H9 (cell line): ENCODE data around the gene TRANK1. TPM values are rescaled to one million over a fixed set of nuclear protein-coding genes. Genes with fewer than 3 reads are reported as not detected.

Source experiments
- DNase-seq: peaks from one replicate; pipeline ENCODE4 v3.0.0-alpha.2; 2017
- H2AFZ ChIP-seq: one replicate; pipeline ENCODE4 v1.6.1; 2013; ENCODE audit warnings: mild to moderate bottlenecking, low read length, control low read depth, moderate library complexity
- H2AK5ac ChIP-seq: 2 replicates; pipeline ENCODE4 v1.6.1; 2013; ENCODE audit warnings: low read length, control low read depth, mixed read lengths; ENCODE audit not compliant: insufficient read length
- H2BK120ac ChIP-seq: one replicate; pipeline ENCODE4 v1.6.1; 2013; ENCODE audit warnings: low read depth, mild to moderate bottlenecking, low read length, control low read depth, inconsistent platforms; ENCODE audit not compliant: poor library complexity, severe bottlenecking
- H2BK12ac ChIP-seq: 2 replicates; pipeline ENCODE4 v1.6.1; 2013; ENCODE audit warnings: low read length, control low read depth, mixed read lengths, low read depth; ENCODE audit not compliant: insufficient read length
- H2BK15ac ChIP-seq: 2 replicates; pipeline ENCODE4 v1.6.1; 2013; ENCODE audit warnings: low read depth, low read length, control low read depth
- H2BK20ac ChIP-seq: one replicate; pipeline ENCODE4 v1.6.1; 2013; ENCODE audit warnings: low read depth, mild to moderate bottlenecking, low read length, control low read depth, inconsistent platforms; ENCODE audit not compliant: poor library complexity, severe bottlenecking
- H2BK5ac ChIP-seq: 2 replicates; pipeline ENCODE4 v1.6.1; 2013; ENCODE audit warnings: low read length, control low read depth, mixed read lengths; ENCODE audit not compliant: insufficient read length
- H3K14ac ChIP-seq: 2 replicates; pipeline ENCODE4 v1.6.1; 2013; ENCODE audit warnings: low read length, control low read depth; ENCODE audit not compliant: insufficient read depth
- H3K18ac ChIP-seq: 2 replicates; pipeline ENCODE4 v1.6.1; 2013; ENCODE audit warnings: low read depth, mild to moderate bottlenecking, mixed read lengths, low read length, control low read depth; ENCODE audit not compliant: insufficient read length
- H3K23ac ChIP-seq: 2 replicates; pipeline ENCODE4 v1.6.1; 2013; ENCODE audit warnings: low read length, control low read depth, mixed read lengths, low read depth; ENCODE audit not compliant: insufficient read length
- H3K23me2 ChIP-seq: 2 replicates; pipeline ENCODE4 v1.6.1; 2013; ENCODE audit warnings: low read depth, mild to moderate bottlenecking, mixed read lengths, low read length, control low read depth; ENCODE audit not compliant: insufficient read length, poor library complexity, severe bottlenecking
- H3K27ac ChIP-seq: 2 replicates; pipeline ENCODE4 v1.5.1; 2013; ENCODE audit warnings: low read length, control low read depth, mixed read lengths, low read depth; ENCODE audit not compliant: insufficient read length
- H3K27me3 ChIP-seq: 2 replicates; pipeline ENCODE4 v1.6.1; 2013; ENCODE audit warnings: low read length, control low read depth, inconsistent platforms; ENCODE audit not compliant: insufficient read depth
- H3K4ac ChIP-seq: 2 replicates; pipeline ENCODE4 v1.6.1; 2013; ENCODE audit warnings: low read depth, mild to moderate bottlenecking, control low read depth, inconsistent platforms, low read length, moderate library complexity
- H3K4me1 ChIP-seq: 2 replicates; pipeline ENCODE4 v1.6.1; 2013; ENCODE audit warnings: low read length, control low read depth, inconsistent platforms; ENCODE audit not compliant: insufficient read depth
- H3K4me2 ChIP-seq: 2 replicates; pipeline ENCODE4 v1.6.1; 2013; ENCODE audit warnings: low read length, control low read depth, mixed read lengths; ENCODE audit not compliant: insufficient read length, insufficient read depth
- H3K56ac ChIP-seq: 2 replicates; pipeline ENCODE4 v1.6.1; 2013; ENCODE audit warnings: low read depth, mild to moderate bottlenecking, mixed read lengths, low read length, control low read depth; ENCODE audit not compliant: insufficient read length
- H3K79me1 ChIP-seq: 2 replicates; pipeline ENCODE4 v1.6.1; 2013; ENCODE audit warnings: low read depth, mild to moderate bottlenecking, moderate library complexity, low read length, control low read depth, inconsistent platforms; ENCODE audit not compliant: insufficient read depth, poor library complexity, severe bottlenecking
- H3K79me2 ChIP-seq: 2 replicates; pipeline ENCODE4 v1.6.1; 2013; ENCODE audit warnings: low read length, control low read depth, inconsistent platforms; ENCODE audit not compliant: insufficient read depth
- H3K9ac ChIP-seq: 2 replicates; pipeline ENCODE4 v1.6.1; 2013; ENCODE audit warnings: low read length, control low read depth, mixed read lengths; ENCODE audit not compliant: insufficient read length; ENCODE audit errors: extremely low read depth
- H3K9me3 ChIP-seq: one replicate; pipeline ENCODE4 v1.6.1; 2013; ENCODE audit warnings: low read depth, low read length, inconsistent platforms; ENCODE audit not compliant: control insufficient read depth
- H3T11ph ChIP-seq: one replicate; pipeline ENCODE4 v1.6.1; 2013; ENCODE audit warnings: mild to moderate bottlenecking, low read length, control low read depth, inconsistent platforms
- H4K20me1 ChIP-seq: one replicate; pipeline ENCODE4 v1.6.1; 2013; ENCODE audit not compliant: control insufficient read depth, insufficient read length, insufficient read depth
- H4K5ac ChIP-seq: 2 replicates; pipeline ENCODE4 v1.6.1; 2013; ENCODE audit warnings: low read depth, mild to moderate bottlenecking, mixed read lengths, low read length, control low read depth; ENCODE audit not compliant: insufficient read length
- H4K8ac ChIP-seq: replicated peaks from 2 replicates; pipeline ENCODE4 v1.6.1; 2013; ENCODE audit warnings: low read length, control low read depth, mixed read lengths, low read depth; ENCODE audit not compliant: insufficient read length
- H4K91ac ChIP-seq: 2 replicates; pipeline ENCODE4 v1.6.1; 2013; ENCODE audit warnings: low read depth, mild to moderate bottlenecking, moderate library complexity, mixed read lengths, low read length, control low read depth; ENCODE audit not compliant: insufficient read length
- H3K27ac Mint-ChIP-seq, 3 experiments: 2 replicates in 2 of 3; 3 replicates in 1 of 3; pipeline ENCODE4 v1.8.0; 2020 to 2021; ENCODE audit warnings: mixed read lengths in 3 of 3, mild to moderate bottlenecking in 1 of 3, moderate library complexity in 1 of 3
- H3K27me3 Mint-ChIP-seq: 2 replicates; pipeline ENCODE4 v1.8.0; 2021; ENCODE audit warnings: low read depth, mild to moderate bottlenecking, moderate library complexity, mixed read lengths
- H3K36me3 Mint-ChIP-seq, 3 experiments: 2 replicates in 2 of 3; 3 replicates in 1 of 3; pipeline ENCODE4 v1.8.0; 2020 to 2021; ENCODE audit warnings: low read depth in 3 of 3, mixed read lengths in 3 of 3; ENCODE audit not compliant: insufficient read depth in 1 of 3
- H3K4me1 Mint-ChIP-seq, 2 experiments: 2 replicates each; pipeline ENCODE4 v1.8.0; 2020; ENCODE audit warnings: mixed read lengths in 2 of 2
- H3K4me3 Mint-ChIP-seq, 2 experiments: 2 replicates in 1 of 2; 3 replicates in 1 of 2; pipeline ENCODE4 v1.8.0; 2020 to 2021; ENCODE audit warnings: mild to moderate bottlenecking in 2 of 2, mixed read lengths in 2 of 2, moderate library complexity in 1 of 2
- H3K9me3 Mint-ChIP-seq, 2 experiments: 2 replicates in 1 of 2; 3 replicates in 1 of 2; pipeline ENCODE4 v1.8.0; 2020; ENCODE audit warnings: mild to moderate bottlenecking in 2 of 2, mixed read lengths in 2 of 2, moderate library complexity in 1 of 2
- WGBS: extraction: QIAGEN DNeasy Blood & Tissue Kit; methylation state at CpG from one replicate; pipeline ENCODE4 v1.1.7; 2013; ENCODE audit warnings: missing lambda C conversion rate, low lambda C conversion rate, mixed read lengths; ENCODE audit not compliant: insufficient read length; ENCODE audit errors: extremely low coverage; 5-methylcytosine and 5-hydroxymethylcytosine counted together
- total RNA-seq: library from RNA; stranded (reverse); gene quantifications from 2 replicates; pipeline ENCODE4 v1.2.1, GENCODE V29; 2021
- TF ChIP-seq, protein P1 (sequence below): fragments of 200-600 bp; sonication (generic); conservative IDR thresholded peaks from 3 replicates; pipeline ENCODE4 v1.8.0; 2021; ENCODE audit warnings: antibody characterized with exemption, mild to moderate bottlenecking

Gene TRANK1
- total RNA-seq, 1 experiment from 2014 or later, result 5.9 TPM

DNA sequence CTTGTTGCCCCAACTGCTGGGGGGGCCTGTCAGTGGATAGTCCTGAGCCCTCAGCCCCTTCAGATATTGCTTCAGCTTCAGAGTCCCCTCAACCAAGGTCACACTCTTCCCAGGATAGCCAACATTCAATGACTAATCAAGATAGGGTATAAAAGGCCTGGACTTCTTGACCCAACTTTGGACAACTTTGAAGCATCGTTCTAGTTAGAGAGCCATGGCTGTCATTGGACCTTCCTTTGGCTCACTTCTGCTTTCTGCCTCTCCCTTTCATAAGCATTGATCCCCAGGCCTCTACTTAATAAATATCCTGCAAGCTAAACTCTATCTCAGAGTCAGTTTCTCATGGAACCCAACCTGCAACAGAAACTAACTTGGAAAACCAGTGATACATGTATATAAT lies 149.2 kb downstream of the TRANK1 start:
- no peaks in the 10 kb centered on the region for H3K79me2 ChIP-seq
- peaks cover 7 to 13% of the 10 kb centered on the region in 2 experiments for H3K4me1 Mint-ChIP-seq

More for the DNA sequence above, 149.2 kb downstream of the TRANK1 start:
- Histone ChIP-seq H2BK20ac (no peak overlapping the region), H4K91ac (no peak overlapping the region), H2BK15ac (no peak overlapping the region), H2AFZ (no peak overlapping the region), H3K23me2 (no peaks in the 10 kb centered on the region), H3K79me1 (no peaks in the 10 kb centered on the region), H4K5ac (no peak overlapping the region), H3K9me3 (no peaks in the 10 kb centered on the region), H3T11ph (no peak overlapping the region), H2BK120ac (no peak overlapping the region), H2BK12ac (no peak overlapping the region), H3K4me1 (no peaks in the 10 kb centered on the region; the same call in 1 of the 2 replicates), H3K27ac (no peak overlapping the region), H2AK5ac (no peak overlapping the region), H2BK5ac (no peak overlapping the region), H4K20me1 (no peaks in the 10 kb centered on the region), H4K8ac (no peak overlapping the region), H3K56ac (no peak overlapping the region), H3K4me2 (no peak overlapping the region), H3K18ac (no peak overlapping the region), H3K27me3 (no peaks in the 10 kb centered on the region), H3K4ac (no peak overlapping the region), H3K9ac (no peak overlapping the region), H3K14ac (no peak overlapping the region), H3K23ac (no peak overlapping the region)
- TF ChIP-seq, protein P1, sequence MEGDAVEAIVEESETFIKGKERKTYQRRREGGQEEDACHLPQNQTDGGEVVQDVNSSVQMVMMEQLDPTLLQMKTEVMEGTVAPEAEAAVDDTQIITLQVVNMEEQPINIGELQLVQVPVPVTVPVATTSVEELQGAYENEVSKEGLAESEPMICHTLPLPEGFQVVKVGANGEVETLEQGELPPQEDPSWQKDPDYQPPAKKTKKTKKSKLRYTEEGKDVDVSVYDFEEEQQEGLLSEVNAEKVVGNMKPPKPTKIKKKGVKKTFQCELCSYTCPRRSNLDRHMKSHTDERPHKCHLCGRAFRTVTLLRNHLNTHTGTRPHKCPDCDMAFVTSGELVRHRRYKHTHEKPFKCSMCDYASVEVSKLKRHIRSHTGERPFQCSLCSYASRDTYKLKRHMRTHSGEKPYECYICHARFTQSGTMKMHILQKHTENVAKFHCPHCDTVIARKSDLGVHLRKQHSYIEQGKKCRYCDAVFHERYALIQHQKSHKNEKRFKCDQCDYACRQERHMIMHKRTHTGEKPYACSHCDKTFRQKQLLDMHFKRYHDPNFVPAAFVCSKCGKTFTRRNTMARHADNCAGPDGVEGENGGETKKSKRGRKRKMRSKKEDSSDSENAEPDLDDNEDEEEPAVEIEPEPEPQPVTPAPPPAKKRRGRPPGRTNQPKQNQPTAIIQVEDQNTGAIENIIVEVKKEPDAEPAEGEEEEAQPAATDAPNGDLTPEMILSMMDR, result no peak
- peaks cover 0 to 3% of the 10 kb centered on the region in 2 experiments; a peak in 2 of 5 replicates for H3K9me3 Mint-ChIP-seq
- H3K27me3 Mint-ChIP-seq, result peaks cover 5% of the 10 kb centered on the region
- no peak overlapping the region for H3K4me3 Mint-ChIP-seq
- WGBS, result no CpG with 5 or more reads among the region's 1 CpG
- no peak overlapping the region for H3K27ac Mint-ChIP-seq
- DNase-seq, result no peak
- H3K36me3 Mint-ChIP-seq, result no peaks in the 10 kb centered on the region
